ENCODE results near the gene SLC9A7.
"Not testable (repeated sequence)": the region's sequence is repeated elsewhere in the genome, so short reads cannot be mapped to it uniquely, and the experiment has no call there.

SLC9A7 gene

DNA sequence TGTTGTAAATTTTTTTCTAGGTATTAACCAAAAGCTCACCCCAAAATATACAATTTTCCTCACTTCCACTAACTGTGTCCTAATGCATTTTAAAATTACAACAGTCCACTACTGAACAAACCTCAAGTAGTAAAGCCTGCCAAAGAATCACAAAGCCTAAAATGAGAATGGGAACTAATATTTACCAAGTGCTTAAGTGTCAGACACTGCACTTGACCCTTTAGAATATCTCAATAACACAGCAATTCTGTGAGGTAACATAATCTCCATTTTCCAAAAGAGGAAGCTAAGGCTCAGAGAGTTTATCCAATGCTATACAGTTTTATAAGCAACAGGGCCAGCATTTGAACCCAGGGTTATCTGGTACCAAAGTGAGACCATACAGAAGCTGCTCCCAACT, 4.9 kb downstream of the SLC9A7 start:
- no peak for DNase-seq (ENCODE audit: low read depth)

DNA sequence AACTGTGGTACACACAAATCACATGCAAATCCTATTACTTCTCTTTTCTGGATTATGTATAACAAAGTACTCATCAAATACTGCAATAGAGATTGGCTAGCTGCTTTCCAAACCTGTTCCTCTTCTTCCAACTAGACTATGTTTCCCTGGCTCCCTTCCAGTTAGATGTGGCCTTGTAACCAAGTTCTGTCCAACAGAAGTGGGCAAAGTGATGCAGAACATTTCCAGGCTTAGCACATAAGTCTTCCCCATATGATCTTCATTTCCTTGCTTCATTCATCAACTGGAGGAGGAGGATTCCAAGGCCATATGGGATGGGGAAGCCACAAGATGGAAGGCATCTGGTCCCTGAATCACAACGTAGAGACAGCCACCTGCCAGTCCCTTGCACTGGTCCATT, 8.0 kb downstream of the SLC9A7 start:
- no peak for DNase-seq (ENCODE audit: low read depth)

GRCh38 chrX:46744009-46744408, 14.9 kb downstream of the SLC9A7 start:
- DNase-seq (ENCODE audit: low read depth) = no peak

GRCh38 chrX:46743046-46743445, 15.9 kb downstream of the SLC9A7 start:
- no peak for DNase-seq (ENCODE audit: low read depth)

DNA sequence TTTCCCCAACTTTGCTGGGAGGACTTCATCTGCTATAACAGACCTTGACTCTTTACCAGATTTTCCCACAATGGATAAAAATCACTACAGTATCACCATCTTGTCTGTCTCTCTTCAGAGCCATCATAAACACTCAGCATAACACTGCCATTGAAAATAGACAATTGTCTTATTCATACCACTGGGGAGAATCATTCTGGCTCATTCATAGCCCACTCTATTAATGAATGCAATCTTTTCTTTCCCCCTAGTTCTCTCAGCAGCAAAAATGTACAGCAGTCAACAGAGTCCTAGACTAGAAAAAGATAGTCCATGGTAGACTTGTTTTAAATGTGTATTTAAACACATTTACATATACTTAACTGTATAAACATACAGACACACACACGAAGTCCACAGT, 19.2 kb downstream of the SLC9A7 start:
- DNase-seq (ENCODE audit: low read depth) = no peak

GRCh38 chrX:46737462-46737861, 21.5 kb downstream of the SLC9A7 start:
- no peak for DNase-seq (ENCODE audit: low read depth)

GRCh38 chrX:46737041-46737440, 21.9 kb downstream of the SLC9A7 start:
- no peak for DNase-seq (ENCODE audit: low read depth)

GRCh38 chrX:46735622-46736021, 23.3 kb downstream of the SLC9A7 start:
- no peak for DNase-seq (ENCODE audit: low read depth)

DNA sequence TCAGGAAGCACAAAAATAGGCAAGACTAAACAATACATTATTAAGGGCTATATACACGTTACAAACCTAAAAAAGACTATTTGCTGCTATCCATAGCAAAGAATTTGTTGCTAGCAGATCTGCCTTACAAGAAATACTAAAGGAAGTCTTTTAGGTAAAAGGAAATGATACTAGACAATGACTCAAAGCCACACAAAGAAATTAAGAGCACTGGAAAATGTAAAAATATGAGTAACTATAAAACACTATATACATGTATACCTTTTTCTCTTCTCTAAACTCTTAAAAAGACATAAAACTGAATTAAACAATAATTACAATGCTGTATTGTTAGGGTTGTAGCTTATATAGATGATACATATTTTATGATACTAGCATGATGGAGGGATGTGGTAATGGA, 25.7 kb downstream of the SLC9A7 start:
- no peak for DNase-seq (ENCODE audit: low read depth)

- DNase-seq (ENCODE audit: low read depth) = no peak
Observed at GRCh38 chrX:46730765-46731164, 28.2 kb downstream of the SLC9A7 start.

DNA sequence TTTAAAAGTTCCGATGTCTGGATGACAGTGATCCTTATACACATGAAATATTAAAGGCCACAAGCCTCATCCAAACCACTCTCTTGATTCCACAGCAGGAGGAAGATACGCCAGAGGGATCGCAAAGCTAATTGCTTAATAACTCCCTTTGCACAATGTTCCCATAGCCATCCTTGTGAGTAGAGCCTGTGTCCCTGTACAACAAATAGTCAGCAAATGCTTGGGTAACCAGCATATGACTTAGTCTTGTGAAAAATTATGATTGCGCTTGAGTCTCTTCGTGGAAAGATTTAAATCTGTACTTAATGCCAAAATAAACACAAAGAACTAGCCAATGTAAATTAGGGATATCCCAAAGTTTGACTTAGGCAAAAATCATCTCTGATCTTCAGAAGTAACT, 31.5 kb downstream of the SLC9A7 start:
- DNase-seq (ENCODE audit: low read depth) = no peak

GRCh38 chrX:46723569-46723927, 35.4 kb downstream of the SLC9A7 start:
- not testable (repeated sequence) for DNase-seq (ENCODE audit: low read depth)

GRCh38 chrX:46722742-46723568, 36.0 kb downstream of the SLC9A7 start:
- no peak for DNase-seq (ENCODE audit: low read depth)

DNA sequence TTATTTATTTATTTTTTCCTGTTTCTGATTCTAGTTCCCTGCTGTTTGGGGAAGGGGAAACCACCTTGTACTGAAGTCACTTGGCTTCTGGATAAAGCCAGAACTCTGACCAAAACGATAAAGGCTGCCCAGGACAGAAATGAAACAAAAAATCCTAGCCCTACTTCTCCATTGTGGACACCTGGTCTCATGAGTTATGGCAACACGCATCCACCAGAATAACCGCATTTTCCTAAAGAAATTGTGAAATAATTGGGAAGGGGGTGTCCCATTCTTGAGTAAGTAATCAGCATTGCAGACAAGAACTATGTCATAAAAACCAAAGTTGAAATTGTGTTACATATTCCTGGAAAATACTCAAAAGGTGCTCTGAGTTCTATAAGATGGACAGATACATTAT, 42.1 kb downstream of the SLC9A7 start:
- DNase-seq (ENCODE audit: low read depth) = no peak

DNA sequence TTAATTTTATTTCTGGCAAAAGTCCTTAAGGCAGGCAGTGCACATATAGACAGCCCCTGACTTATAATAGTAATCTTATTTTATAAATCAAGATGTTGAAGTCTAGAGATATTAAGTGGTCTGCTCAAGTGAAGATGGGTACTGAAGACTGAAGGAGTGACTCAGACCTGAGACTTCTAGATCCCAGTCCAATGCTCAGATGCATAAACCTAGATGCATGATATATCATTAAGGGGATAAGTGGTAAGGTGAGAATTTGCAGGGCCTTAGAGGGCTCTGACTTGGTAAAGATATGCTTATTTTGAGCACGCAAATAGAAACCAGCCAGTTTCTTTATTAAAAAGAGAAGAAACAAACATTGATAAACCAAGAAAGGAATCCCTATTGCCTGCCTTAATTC, 42.9 kb downstream of the SLC9A7 start:
- no peak for DNase-seq (ENCODE audit: low read depth)

DNA sequence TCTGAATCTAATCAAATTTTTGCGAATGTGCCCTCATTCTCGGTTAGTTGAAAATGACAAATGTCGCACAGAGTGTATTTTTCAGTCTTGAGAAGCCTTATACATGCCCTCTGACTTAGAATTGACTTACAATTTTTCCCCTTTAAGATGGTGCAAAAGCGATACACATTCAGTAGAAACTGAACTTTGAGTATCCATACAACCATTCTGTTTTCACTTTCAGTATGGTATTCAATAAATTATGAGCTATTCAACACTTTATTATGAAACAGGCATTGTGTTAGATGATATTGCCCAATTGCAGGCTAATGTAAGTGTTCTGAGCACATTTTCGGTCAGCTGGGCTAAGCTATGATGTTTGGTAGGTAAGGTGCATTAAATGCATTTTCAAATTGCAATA, 43.4 kb downstream of the SLC9A7 start:
- DNase-seq (ENCODE audit: low read depth) = no peak

- DNase-seq (ENCODE audit: low read depth) = no peak
Observed at GRCh38 chrX:46713672-46714490, 45.0 kb downstream of the SLC9A7 start.

DNA sequence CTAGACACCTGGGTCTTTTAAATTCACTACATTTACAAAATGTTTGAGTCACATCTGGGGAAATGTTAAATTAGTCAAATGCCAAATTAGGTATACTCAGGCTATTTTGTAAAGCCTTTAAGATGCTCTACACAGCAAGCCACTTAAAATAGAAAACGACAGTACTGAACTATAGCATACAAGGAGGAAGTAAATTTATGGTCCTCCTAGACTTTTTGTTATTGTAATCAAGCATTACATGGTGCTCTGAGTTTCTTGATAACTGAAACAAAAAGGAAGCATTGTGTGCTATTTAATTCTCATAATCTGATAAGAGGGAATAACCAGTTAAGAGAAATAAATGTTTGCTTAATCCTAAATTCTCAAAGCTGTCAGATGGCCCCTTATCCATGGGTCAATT, 46.2 kb downstream of the SLC9A7 start:
- DNase-seq (ENCODE audit: low read depth) = no peak

- no peak for DNase-seq (ENCODE audit: low read depth)
Observed at GRCh38 chrX:46710927-46711623, 47.8 kb downstream of the SLC9A7 start.

GRCh38 chrX:46710425-46710824, 48.5 kb downstream of the SLC9A7 start:
- DNase-seq (ENCODE audit: low read depth) = no peak

DNA sequence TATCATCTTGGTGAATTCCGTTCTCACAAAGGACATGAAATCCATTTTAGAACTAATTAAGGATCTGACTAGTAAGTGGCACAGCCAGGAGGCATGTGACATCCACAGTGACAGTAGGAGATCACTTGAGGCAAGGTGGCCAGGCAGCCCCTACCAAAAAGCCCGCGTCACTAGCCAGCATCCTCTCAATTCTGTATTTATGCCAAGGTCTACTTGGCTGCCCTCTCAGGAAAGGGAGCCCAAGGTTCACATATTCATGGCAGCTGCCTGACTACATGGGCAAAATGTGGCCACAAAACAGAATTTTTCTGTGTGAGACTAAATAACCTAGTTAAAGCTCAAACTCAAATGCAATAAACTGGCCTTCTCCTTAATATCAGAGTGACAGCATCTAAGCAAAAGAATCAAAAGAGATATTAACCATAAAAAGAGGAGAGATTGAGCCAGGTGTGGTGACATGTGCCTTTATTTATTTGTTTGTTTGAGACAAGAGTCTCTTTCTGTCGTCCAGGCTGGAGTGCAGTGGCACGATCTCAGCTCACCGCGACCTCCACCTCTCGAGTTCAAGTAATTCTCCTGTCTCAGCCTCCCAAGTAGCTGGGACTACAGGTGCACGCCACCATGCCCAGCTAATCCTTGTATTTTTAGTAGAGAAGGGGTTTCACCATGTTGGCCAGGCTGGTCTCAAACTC, 51.5 kb downstream of the SLC9A7 start:
- no peak for DNase-seq (ENCODE audit: low read depth)

- peak; percentile 7 for DNase-seq (ENCODE audit: low read depth)
Observed at GRCh38 chrX:46704767-46705386, 54.0 kb downstream of the SLC9A7 start.
